ENCODE results near the gene CATSPERZ. TPM values are rescaled to one million over a fixed set of nuclear protein-coding genes. Genes with fewer than 3 reads are reported as not detected.
"Not testable (repeated sequence)": the region's sequence is repeated elsewhere in the genome, so short reads cannot be mapped to it uniquely, and the experiment has no call there.

Gene CATSPERZ
- polyA plus RNA-seq, 1 experiment: not detected

- DNase-seq (ENCODE audit: low read depth): no peak
- H3K36me3 ChIP-seq (ENCODE audit: control insufficient read depth, insufficient read depth, low read length): peaks cover 7% of the 10 kb centered on the region
- H3K27me3 ChIP-seq (ENCODE audit: control insufficient read depth, insufficient read depth, low read length): no peaks in the 10 kb centered on the region
- CTCF ChIA-PET: interaction anchor here (1.0 to 6.3 kb wide), 2 partner anchors 8 to 68 kb away, joined by 3 to 41 read pairs; partner anchors contain the start of gene ESRRA
- peak; percentile 21; the same call in 1 of the 2 replicates for TF ChIP-seq CTCF (IDR thresholded peaks at IDR 0.05; ENCODE audit: insufficient read depth, low read depth, low read length)
- POLR2A ChIA-PET: no interaction called here
- H3K4me3 ChIP-seq (ENCODE audit: low read depth, low read length): no peak overlapping the region
These were observed 14.1 kb downstream of the CATSPERZ start for GRCh38 chr11:64314146-64314804.

GRCh38 chr11:64314805-64315561, 14.8 kb downstream of the CATSPERZ start:
- CTCF ChIA-PET: interaction anchor here (1.0 to 6.3 kb wide), 2 partner anchors 9 to 69 kb away, joined by 3 to 41 read pairs; partner anchors contain the start of gene ESRRA

GRCh38 chr11:64315667-64316526, 15.7 kb downstream of the CATSPERZ start:
- CTCF ChIA-PET: interaction anchor here (1.0 to 6.3 kb wide), 4 partner anchors 10 to 38 kb away, joined by 4 to 41 read pairs (median 12); partner anchors contain the start of gene ESRRA
- POLR2A ChIA-PET; H3K27me3 ChIP-seq (ENCODE audit: control insufficient read depth, insufficient read depth, low read length); H3K4me3 ChIP-seq (ENCODE audit: low read depth, low read length); DNase-seq (ENCODE audit: low read depth): not testable (repeated sequence)
- peaks cover 11% of the 10 kb centered on the region for H3K36me3 ChIP-seq (ENCODE audit: control insufficient read depth, insufficient read depth, low read length)

More at GRCh38 chr11:64314805-64315561, 14.8 kb downstream of the CATSPERZ start:
- TF ChIP-seq CTCF (IDR thresholded peaks at IDR 0.05; ENCODE audit: insufficient read depth, low read depth, low read length): no peak
- Histone ChIP-seq H3K4me3 (ENCODE audit: low read depth, low read length) (no peak overlapping the region), H3K36me3 (ENCODE audit: control insufficient read depth, insufficient read depth, low read length) (peaks cover 7% of the 10 kb centered on the region), H3K27me3 (ENCODE audit: control insufficient read depth, insufficient read depth, low read length) (no peaks in the 10 kb centered on the region)
- POLR2A ChIA-PET: no interaction called here
- no peak for DNase-seq (ENCODE audit: low read depth)

- ChIA-PET CTCF (interaction anchor here (1.0 to 6.3 kb wide), 10 partner anchors 11 to 91 kb away, joined by 3 to 41 read pairs (median 5); partner anchors contain the start of genes ESRRA, NUDT22 and TRPT1), POLR2A (no interaction called here)
- peaks cover 13% of the 10 kb centered on the region for H3K36me3 ChIP-seq (ENCODE audit: control insufficient read depth, insufficient read depth, low read length)
- no peak for DNase-seq (ENCODE audit: low read depth)
- no peaks in the 10 kb centered on the region for H3K27me3 ChIP-seq (ENCODE audit: control insufficient read depth, insufficient read depth, low read length)
- no peak for TF ChIP-seq CTCF (IDR thresholded peaks at IDR 0.05; ENCODE audit: insufficient read depth, low read depth, low read length)
- H3K4me3 ChIP-seq (ENCODE audit: low read depth, low read length): peak overlapping the region; percentile 98
These were observed 16.6 kb downstream of the CATSPERZ start for GRCh38 chr11:64316672-64317324.

Data from BJ (cell line).